ENCODE measurements around the gene NEU3.
"Not testable (repeated sequence)": the region's sequence is repeated elsewhere in the genome, so short reads cannot be mapped to it uniquely, and the experiment has no call there.

The NEU3 gene

DNA sequence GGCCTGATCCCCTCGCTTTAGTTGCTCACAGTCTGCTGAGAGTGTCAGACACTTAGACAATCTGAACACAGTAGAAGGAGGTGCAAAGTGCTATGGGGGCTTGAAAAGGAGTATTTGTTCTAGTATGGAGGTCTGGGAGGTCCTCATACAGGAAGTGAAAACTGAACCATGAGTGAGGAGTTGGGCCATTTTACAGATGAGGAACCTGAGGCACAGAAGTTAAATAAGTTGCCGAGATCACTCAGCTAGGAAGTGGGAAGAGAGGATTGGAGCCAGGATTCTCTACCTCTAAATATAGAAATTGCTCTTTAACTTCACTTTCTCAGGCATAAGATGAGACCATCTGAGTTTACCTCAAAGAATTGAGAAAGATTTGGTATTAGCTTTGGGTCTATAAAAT, 4.0 kb upstream of the NEU3 start:
- no peak for DNase-seq

DNA sequence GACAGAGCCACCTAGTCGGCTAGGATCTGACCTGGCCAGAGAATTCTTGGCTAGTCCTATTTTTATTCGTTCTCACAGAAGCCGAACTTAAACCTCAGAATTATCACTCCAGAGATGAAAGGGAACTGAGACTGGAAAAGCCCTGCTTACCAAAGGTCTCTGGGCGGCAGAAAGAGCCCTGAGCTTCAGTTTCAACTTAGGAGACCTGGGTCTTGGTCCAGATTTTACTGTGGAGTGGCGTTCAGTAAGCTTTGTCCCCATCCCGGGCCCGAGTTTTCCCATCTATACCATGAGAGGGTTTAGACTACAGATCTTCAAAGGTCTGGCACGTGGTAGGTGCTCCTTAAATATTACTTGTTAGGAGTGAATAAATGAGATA, 516 bp downstream of the NEU3 start:
- no peak for DNase-seq

DNA sequence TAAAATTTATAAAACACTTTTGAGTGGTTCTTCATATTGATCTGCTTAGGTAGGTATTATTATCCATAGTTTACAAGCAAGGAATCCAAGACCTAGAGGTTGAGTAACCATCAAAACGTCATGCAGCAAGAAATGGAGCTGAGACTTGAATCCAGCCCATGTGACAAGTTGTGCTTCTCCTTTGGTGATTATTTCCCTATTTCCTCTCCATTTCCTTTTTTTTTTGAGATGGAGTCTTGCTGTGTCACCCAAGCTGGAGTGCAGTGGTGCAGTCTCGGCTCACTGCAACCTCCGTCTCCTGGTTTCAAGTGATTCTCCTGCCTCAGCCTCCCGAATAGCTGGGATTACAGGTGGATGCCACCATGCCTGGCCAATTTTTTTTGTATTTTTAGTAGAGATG, 1.4 kb downstream of the NEU3 start:
- DNase-seq, result not testable (repeated sequence)

DNA sequence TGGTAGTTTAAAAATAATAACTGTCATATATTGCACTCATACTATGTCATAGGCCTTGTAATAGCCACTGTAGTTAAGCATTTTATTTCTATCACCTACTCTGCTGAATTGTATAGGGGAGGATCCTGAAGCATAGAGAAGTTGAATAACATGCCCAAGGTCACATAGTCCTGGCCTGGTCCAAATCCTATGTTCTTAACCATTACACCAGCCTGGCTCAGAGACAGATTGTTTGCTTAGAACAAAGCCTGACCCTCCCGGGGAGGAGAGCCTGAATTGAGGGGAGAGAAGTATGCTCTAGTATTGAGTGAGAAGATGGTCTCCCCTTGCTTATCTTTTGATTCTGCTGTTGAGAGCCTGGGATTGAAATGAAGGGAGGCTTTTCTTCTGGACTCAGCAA, 2.2 kb downstream of the NEU3 start:
- DNase-seq, result no peak

DNA sequence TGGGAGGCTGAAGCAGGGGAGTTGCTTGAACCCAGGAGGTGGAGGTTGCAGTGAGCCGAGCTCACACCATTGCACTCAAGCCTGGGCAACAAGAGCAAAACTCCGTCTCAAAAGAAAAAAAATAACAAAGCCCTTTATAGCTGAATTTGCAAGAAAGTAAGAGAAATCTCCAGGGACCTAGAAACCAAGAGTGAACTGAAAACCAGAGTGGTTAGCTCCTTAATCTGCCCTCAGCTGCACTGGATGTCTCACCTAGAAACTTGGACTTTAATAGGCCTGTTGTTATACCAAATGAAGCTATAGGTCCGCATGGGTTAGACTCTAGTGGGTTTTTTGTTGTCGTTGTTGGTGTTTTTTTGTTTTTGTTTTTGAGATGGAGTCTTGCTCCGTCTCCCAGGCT, 4.1 kb downstream of the NEU3 start:
- DNase-seq, result no peak

DNA sequence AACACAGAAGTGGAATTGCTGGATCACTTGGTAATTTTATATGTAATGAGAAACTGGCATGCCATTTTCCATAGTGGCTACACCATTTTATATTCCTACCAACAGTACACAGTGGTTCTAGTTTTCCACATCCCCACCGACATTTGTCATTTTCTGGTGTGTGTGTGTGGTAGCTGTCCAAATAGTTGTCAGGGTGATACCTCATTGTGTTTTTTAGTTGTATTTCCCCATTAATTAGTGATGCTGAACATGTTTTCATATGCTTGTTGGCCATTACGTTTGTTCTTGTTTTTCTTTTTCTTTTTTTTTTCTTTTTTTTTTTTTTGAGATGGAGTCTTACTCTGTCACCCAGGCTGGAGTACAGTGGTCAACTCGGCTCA, 12.2 kb downstream of the NEU3 start:
- DNase-seq, result no peak

DNA sequence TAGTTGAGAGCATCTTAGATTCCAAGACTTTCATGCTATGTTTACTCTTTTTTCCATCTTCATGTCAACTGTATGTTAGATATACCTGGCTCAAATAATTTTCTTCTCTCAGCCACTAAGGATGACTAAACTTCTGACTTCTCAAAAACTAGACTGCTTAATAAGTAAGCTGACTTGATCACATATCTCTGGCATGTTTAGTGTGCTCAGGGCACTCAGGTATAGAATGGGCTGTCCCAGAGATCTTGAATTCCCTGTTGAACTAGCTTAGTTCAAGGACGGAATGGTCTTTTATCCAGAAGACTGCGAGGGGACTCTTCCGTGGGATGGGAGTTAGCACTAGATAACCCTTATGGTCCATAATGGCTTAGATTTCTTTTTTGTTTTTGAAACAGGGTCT, 13.0 kb downstream of the NEU3 start:
- DNase-seq, result no peak

DNA sequence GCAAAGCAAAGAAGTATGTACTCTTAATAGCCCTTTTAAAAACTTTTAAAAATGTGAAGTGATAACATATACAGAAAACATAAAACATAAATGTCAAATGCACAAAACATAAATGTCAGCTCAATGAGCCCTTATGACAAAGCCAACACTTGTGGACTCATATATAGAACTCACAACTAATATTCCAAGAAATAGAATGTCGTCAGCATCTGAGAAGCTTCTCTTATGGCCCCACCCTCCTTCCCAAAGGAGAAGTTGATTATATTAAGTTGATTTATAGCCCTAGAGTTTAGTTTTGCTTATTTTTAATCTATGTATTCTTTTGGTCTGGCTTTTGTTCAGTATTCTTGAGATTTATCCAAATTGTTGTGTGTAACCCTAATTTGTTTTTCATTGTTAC, 13.8 kb downstream of the NEU3 start:
- no peak for DNase-seq

DNA sequence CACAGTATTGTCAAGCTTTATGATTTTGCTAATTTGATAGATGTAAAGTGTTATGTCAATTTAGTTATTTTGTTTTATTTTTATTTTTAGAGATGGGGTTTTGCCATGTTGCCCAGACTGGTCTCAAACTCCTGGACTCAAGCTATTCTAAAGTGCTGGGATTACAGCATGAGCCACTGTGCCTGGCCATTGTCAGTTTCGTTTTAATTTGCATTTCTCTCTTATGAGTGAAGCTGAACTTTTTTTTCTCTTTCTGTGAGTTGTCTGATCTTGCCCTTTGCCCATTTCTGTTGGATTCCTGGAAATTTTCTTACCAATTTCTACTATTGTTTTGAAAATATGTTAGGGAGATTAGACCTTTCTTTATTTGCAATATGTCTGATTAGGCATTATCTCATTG, 15.5 kb downstream of the NEU3 start:
- no peak for DNase-seq

DNA sequence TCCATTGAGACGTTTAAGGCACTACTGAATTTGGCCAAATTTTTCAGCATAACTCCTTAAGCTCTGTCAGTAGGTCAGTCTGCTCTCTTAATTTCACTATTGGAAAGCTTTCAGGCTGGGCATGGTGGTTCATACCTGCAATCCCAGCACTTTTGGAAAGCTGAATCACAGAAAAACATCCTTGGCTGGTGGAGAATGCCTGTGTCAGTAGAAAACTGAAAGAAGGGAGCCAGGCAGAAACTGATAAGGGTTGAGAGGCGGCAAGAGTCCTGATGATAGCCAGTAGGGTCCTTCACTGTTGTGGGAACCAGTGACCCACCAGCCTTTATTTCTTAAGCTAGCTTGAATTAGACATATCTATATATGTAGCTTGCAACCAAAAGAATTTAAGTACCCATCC, 22.6 kb downstream of the NEU3 start:
- no peak for DNase-seq

DNA sequence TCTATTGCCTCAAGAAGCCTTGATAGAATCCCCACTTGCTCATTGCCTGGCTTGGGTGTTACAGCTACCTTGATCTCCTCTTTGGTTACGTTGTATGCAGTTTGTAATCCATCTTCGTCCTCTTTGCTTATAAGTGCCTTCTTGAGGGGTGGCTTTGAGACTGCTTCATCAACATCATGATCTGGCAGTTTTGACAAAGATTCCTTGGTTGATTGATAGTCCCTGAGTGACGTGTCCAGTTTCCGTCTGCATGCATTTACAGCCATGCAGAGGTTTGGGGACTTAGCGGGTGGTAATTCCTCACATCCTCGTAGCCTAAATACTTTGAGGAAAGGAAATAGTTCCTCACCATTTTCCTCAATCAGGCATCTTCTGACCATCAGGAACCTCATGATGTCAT, 23.1 kb downstream of the NEU3 start:
- DNase-seq, result no peak

DNA sequence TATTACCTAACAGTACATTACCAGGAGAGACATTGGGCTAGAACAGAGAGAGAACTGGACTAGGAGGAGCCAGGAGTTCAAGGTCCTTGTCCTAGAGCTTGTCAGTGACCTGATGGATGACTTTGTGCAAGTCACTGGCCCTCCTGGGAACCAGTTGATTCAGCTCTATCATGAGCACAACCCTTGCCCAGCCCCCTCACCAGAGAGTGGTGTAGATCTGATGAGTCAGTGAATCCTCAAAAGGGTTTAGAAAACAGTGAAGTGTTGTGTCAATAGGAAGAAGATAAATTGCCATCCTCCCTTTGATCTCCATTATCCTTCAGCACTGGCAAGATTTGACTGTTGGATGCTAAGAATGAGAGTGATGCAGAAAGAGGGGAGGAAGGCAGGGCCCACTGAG, 24.3 kb downstream of the NEU3 start:
- no peak for DNase-seq

DNA sequence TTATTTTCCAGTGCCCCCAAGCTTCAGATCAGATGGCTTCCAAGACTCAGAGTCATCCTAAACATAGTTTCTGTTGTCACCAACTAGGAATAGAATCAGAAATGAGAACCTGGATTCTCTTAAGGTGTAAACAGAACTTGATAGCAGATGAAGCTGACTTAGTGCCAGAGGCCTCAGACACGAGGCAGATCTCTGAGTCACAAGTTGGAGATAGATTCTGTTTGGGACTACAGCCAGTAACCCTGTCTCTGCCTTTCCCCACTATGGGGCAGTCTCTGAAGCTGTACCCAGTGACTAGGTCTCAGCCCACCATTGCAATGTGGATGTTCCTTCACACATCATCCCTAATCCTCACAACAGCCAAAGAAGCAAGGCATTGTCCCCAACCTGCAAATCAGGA, 25.4 kb downstream of the NEU3 start:
- no peak for DNase-seq

DNA sequence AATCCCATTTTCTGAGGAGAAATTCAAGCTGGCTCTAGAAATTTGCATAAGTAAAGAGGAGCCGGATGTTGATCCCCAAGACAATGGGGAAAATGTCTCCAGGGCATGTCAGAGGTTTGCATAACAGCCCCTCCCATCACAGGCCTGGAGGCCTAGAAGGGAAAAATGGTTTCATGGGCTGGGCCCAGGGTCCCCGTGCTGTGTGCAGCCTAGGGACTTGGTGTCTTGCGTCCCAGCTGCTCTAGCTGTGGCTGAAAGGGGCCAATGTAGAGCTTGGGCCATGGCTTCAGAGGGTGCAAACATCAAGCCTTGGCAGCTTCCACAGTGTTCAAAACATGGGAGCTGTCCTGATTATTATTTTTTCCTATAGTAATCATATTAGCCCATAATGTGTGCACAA, 30.5 kb downstream of the NEU3 start:
- DNase-seq, result not testable (repeated sequence)

DNA sequence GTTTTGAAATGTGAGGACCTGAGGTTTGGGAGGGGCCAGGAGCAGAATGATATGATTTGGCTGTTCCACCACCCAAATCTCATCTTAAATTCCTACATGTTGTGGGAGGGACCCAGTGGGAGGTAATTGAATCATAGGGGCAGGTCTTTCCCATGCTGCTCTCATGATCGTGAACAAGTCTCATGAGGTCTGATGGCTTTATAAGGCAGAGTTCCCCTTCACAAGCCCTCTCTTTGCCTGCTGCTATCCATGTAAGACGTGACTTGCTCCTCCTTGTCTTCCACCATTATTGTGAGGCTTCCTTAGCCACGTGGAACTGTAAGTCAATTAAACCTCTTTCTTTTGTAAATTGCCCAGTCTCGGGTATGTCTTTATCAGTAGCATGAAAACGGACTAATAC, 31.6 kb downstream of the NEU3 start:
- not testable (repeated sequence) for DNase-seq

DNA sequence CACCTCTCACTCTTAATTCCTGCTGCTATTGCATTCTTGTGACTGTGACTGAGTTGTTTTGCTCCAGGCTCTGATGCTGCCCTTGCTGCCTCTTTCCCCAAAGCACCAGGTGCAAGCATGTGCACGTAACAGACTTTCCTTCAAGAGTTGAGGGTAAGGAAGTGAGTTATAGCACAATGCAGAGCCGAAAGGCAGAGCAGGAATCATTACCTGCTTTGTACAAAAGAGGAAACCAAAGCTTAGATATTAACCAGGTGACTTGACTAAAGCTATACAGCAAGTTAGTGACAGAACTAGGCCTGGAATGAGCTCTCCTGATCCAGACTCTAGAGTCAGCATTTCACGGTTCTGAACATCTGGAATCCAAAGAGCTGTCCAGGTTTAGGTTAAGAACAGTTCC, 33.6 kb downstream of the NEU3 start:
- DNase-seq, result no peak

DNA sequence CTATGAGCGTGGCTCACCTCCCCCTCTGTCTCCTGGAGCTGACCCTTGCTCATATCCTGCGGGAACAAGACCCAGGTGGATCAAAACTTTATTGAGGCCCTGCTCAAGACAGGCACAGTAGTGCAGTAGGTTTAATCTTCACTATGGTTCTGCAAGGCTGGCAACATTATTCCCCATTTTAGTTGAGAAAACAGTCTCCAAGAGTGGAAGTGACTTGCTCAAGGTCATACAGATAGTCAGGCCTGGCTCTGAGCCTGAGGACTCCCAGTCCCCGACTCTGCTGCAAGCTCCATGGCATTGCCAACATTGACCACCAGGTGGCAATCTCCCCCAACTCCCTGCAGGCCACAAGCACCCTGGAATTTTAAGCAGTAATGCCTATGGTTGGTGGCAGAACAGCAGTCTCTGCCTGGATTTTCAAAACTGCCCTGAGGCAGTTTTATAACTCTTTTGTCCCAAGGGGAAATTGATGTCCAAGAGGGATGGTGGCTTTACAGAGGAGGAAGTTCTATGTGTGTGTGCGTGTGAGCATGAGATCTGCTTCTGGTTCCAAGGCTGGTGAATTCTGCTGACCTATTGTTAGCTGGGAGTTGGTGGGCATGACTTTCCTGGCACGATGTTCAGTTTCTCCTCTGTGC, 34.1 kb downstream of the NEU3 start:
- peak; percentile 62 for DNase-seq

DNA sequence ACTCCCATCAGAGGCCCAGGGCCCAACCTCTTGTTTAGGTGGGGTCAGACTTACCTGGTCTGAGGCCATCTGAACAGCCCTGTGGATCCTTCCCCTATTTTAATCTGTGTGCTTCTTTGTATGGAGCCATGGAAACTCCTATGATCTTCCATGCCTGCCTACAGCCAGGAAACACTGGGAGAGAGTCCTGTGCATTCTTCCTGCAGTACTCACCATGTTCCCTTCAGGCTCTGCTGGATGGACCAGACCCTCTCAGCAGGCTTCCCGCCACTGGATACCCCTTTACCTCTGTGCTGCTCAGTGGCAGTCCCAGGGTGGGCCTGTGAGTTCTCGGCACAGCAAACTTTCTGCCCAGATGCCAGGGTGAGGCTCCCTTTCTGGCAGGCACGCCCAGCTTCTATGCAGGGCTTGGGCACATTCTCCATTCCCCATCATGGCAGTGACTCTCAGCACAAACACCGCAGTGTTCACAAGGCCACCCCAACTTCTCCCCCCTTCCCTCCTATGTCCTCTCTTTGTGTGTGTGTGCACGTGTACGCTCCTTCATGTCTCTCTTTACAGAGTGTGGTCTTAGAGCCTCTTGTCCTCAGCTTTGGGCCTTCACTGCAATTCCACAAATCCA, 34.8 kb downstream of the NEU3 start:
- DNase-seq, result no peak

DNA sequence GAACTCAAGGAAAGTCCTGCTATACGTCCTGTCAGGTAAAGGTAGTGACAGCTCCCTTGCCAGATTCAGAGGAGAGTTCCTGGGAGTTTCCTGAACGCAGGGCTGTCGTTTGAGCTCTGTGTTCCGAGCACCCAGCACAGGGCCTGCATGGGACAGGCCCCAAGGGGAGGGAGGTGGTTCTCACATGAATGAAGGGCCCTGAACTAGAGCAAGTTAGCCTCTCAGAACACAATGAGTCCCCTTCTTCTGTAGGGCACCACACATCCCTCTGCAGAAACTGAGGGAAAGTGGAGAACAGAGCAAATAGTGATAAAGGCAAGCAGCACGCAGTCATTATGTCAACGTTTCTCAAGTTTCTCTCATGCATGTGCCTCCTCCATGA, 35.3 kb downstream of the NEU3 start:
- no peak for DNase-seq

DNA sequence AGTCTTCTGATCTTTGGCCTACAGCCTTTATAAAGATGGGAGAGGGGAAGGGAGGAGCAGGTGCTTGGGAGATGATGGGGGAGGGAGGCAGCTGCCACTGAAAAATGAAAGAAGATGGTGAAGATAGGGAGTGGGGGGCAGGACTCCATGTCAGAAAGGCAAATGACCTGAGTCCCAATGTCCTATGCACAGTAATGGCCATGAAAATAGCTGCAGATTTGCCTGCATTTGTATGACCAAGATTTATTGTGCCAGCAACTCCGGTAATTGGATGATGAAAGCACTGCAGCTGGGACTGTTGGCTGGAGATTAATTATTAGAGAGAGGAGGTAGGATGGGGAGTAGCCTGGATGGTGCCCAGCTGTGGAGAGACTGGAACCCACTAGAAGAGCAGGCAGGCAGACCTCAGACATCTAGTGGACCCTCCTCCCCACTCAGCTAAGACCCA, 36.1 kb downstream of the NEU3 start:
- peak; percentile 5 for DNase-seq

DNA sequence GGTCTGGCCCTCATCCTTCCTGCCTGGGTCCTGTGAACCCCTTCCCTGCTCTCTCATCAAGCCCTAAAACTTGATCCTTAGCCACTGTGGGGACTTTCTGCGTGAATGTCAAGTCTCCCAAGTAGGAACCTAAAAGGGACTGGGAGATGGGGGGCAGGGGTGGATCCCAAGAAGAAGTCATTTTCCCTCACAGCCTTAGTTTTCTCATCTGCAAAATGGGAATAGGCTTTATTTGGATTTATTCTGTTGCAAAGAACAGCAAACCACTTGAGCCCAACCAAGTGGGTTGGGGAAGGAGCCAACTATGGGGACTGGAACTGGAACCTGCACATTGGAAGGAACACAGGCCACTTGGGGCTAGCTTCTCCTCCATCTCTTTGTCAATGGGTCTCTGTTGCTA, 36.8 kb downstream of the NEU3 start:
- no peak for DNase-seq

DNA sequence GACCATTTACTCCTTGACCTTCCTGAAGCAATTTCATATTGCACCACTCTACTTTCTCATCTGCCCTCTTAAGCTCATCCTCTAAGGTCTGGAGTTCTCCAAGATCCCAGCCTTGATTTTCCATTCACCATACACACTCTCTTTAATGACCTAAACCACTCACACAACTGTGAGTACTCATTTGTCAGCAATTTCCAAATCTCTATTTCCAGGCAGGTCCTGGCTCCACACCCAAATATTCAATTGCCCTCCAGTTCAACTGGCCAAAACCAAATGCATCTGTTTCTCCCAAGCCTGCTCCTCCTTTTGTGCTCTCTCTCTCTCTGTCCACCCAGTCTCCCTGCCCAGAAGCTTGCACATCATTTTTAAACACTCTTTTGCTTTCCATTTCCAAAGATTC, 39.6 kb downstream of the NEU3 start:
- no peak for DNase-seq

DNA sequence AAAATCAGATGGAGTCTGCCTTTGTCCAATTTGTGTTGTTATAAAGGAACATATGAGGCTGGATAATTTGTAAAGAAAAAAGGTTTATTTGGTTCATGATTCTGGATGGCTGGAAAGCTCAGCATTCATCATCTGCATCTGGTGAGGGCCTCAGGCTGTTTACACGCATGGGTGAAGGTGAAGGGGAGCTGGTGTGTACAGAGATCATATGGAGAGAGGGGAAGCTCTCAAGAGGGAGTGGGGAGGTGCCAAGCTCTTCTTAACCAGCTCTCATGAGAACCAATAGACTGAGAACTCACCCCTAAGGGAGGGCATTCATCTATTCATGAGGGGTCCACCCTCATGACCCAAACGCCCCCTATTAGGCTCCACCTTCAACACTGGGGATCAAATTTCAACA, 40.0 kb downstream of the NEU3 start:
- no peak for DNase-seq

DNA sequence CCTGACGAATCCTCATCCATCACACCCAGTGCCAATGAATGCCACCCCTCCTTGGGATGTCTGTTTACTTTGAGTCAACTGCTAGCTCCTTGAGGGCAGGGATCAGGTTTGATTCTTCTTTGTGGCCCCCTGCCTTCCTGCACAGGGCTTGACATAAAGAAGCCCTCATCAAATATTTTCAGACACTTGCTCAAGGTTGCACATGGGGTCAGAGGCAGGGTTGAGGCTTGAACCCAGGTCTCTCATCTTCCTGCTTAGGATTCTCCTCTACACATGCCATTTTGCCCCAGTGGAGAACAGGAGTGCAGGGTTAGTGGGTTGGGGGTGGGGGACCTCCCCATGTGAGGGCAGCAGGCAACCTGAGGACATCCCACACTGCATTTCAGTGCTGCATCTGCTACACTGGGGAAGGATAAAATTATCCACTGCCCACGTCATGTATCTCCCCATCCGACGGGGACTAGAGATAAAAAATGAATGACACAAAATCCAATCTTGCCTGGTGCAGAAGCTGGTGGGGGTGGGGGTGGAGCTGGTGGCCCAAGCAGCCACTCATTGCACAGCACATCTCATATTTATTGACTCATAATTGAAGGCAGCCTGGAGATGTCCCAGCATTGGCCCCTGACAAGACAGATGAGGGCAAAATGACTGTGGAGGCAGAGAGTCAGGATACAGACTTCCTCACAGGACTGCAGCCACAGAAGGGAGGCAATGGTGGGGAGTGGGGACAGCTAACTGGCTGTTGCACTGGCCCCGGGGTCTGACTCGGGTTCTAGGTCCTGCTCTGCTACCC, 41.3 kb downstream of the NEU3 start:
- DNase-seq, result no peak

All from NCI-H774 (cell line).